Hepatocyte (in vitro differentiated cells): ENCODE data around the gene SLC6A12. TPM values are rescaled to one million over a fixed set of nuclear protein-coding genes. Genes with fewer than 3 reads are reported as not detected.
"Not testable (repeated sequence)": the region's sequence is repeated elsewhere in the genome, so short reads cannot be mapped to it uniquely, and the experiment has no call there.

Source experiments
- DNase-seq: peaks from one replicate; pipeline ENCODE4 v3.0.0-alpha.2; 2016; ENCODE audit warnings: low spot score
- H2AFZ ChIP-seq: fragments of 200-600 bp; sonication (generic); 2 replicates; pipeline ENCODE4 v1.6.0; 2016; ENCODE audit warnings: antibody characterized with exemption, mild to moderate bottlenecking
- H3K27ac ChIP-seq: fragments of 200-600 bp; sonication (generic); 2 replicates; pipeline ENCODE4 v1.5.1; 2016; ENCODE audit warnings: mild to moderate bottlenecking
- H3K27me3 ChIP-seq: fragments of 200-600 bp; sonication (generic); 2 replicates; pipeline ENCODE4 v1.6.1; 2016
- H3K36me3 ChIP-seq: fragments of 200-600 bp; sonication (generic); replicated peaks from 2 replicates; pipeline ENCODE4 v1.5.1; 2016; ENCODE audit warnings: low read depth; ENCODE audit not compliant: insufficient read depth
- H3K4me1 ChIP-seq: fragments of 200-600 bp; sonication (generic); 2 replicates; pipeline ENCODE4 v1.5.1; 2016; ENCODE audit warnings: mild to moderate bottlenecking, moderate library complexity; ENCODE audit not compliant: insufficient read depth
- H3K4me2 ChIP-seq: fragments of 200-600 bp; sonication (generic); 2 replicates; pipeline ENCODE4 v1.6.0; 2016
- H3K4me3 ChIP-seq: fragments of 200-600 bp; sonication (generic); 2 replicates; pipeline ENCODE4 v1.5.1; 2016; ENCODE audit warnings: mild to moderate bottlenecking
- H3K79me2 ChIP-seq: fragments of 200-600 bp; sonication (generic); 2 replicates; pipeline ENCODE4 v1.6.0; 2017; ENCODE audit warnings: mild to moderate bottlenecking
- H3K9me2 ChIP-seq: fragments of 200-600 bp; sonication (generic); replicated peaks from 2 replicates; pipeline ENCODE4 v1.6.0; 2017; ENCODE audit warnings: mild to moderate bottlenecking; ENCODE audit not compliant: insufficient read depth
- H3K9me3 ChIP-seq: fragments of 200-600 bp; sonication (generic); 2 replicates; pipeline ENCODE4 v1.5.1; 2016; ENCODE audit warnings: low read depth, mild to moderate bottlenecking
- H4K20me1 ChIP-seq: fragments of 200-600 bp; sonication (generic); 2 replicates; pipeline ENCODE4 v1.6.0; 2016; ENCODE audit warnings: mild to moderate bottlenecking; ENCODE audit not compliant: insufficient read depth, poor library complexity, severe bottlenecking
- EZH2 ChIP-seq: fragments of 200-600 bp; sonication (generic); IDR thresholded peaks from 2 replicates; pipeline ENCODE4 v1.6.1; 2016; ENCODE audit warnings: antibody characterized with exemption, mild to moderate bottlenecking, borderline replicate concordance
- EZH2phosphoT487 ChIP-seq: fragments of 200-600 bp; sonication (generic); IDR thresholded peaks from one replicate; pipeline ENCODE4 v1.6.1; 2018; ENCODE audit warnings: antibody characterized with exemption, mild to moderate bottlenecking, low read depth, moderate library complexity; ENCODE audit not compliant: unreplicated experiment, severe bottlenecking
- WGBS: methylation state at CpG from one replicate; pipeline ENCODE4 v1.1.6; 2016; ENCODE audit warnings: low lambda C conversion rate; ENCODE audit errors: missing lambda C conversion rate; 5-methylcytosine and 5-hydroxymethylcytosine counted together
- polyA plus RNA-seq: library from polyadenylated mRNA; unstranded; fragments of >200 nt; fragmentation: Nextera tagmentation; extraction: Ambion mirVana; gene quantifications from 2 replicates; pipeline ENCODE4 v1.2.1, GENCODE V29; 2016
- total RNA-seq: library from RNA; depleted of rRNA; stranded (reverse); fragments of >200 nt; gene quantifications from 2 replicates; pipeline ENCODE4 v1.2.3, GENCODE V29; 2014
- TF ChIP-seq, protein P1 (sequence below): fragments of 200-600 bp; sonication (generic); IDR thresholded peaks from 2 replicates; pipeline ENCODE4 v1.5.1; 2016; ENCODE audit warnings: antibody characterized with exemption, mild to moderate bottlenecking; ENCODE audit not compliant: poor library complexity

Gene SLC6A12
- total and polyA plus RNA-seq, 2 experiments from 2014 or later: 6.1 to 7.9 TPM

DNA sequence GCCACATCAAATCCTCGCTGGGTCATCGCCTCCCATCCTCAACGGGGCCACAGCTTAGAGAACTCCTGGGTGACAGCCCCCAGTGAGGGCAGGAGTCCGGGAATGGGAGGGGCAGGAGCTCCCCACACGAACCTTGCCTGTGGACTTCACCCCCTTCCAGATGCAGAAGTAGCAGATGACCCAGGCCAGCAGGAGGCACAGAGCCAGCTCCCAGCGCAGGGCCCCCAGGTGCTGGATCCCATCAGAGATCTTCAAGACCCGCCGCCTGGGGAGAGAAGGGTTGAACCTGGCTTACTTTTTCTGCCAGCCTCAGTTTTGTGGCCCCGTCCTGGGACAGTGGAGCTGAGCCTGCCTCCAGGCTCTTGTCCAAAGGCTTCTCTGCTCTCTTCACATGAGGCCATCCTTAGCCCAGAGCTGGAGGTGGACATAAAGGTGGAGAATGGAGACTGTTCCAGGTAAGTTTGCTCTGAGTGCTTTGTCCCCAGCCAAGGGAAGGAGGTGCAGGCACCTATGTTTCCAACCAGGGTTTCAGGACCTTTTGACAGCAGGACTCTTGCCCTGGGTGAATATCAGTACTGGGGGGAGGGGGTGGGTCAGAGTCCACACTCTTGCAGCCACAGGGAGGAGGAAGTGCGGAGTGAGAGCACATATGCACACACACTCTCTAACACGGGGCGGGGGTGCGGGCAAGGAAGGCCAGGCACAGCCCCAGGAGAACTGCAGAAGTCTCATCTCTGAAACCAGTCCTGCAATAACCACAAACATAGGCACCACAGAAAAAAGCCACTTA is 23.3 kb upstream of the SLC6A12 start:
- Histone ChIP-seq H3K4me2 (no peak overlapping the region), H3K9me3 (no peaks in the 10 kb centered on the region), H4K20me1 (no peaks in the 10 kb centered on the region), H3K27me3 (no peaks in the 10 kb centered on the region), H3K79me2 (no peaks in the 10 kb centered on the region), H2AFZ (no peak overlapping the region), H3K9me2 (no peaks in the 10 kb centered on the region), H3K4me1 (no peaks in the 10 kb centered on the region), H3K4me3 (no peak overlapping the region), H3K36me3 (no peaks in the 10 kb centered on the region), H3K27ac (peak overlapping the region; percentile 48)
- peak; percentile 51 for DNase-seq
- 81% methylated on average over 13 of the region's 13 CpGs for WGBS
- TF ChIP-seq, protein P1, sequence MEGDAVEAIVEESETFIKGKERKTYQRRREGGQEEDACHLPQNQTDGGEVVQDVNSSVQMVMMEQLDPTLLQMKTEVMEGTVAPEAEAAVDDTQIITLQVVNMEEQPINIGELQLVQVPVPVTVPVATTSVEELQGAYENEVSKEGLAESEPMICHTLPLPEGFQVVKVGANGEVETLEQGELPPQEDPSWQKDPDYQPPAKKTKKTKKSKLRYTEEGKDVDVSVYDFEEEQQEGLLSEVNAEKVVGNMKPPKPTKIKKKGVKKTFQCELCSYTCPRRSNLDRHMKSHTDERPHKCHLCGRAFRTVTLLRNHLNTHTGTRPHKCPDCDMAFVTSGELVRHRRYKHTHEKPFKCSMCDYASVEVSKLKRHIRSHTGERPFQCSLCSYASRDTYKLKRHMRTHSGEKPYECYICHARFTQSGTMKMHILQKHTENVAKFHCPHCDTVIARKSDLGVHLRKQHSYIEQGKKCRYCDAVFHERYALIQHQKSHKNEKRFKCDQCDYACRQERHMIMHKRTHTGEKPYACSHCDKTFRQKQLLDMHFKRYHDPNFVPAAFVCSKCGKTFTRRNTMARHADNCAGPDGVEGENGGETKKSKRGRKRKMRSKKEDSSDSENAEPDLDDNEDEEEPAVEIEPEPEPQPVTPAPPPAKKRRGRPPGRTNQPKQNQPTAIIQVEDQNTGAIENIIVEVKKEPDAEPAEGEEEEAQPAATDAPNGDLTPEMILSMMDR: no peak
- TF ChIP-seq EZH2 (no peak), EZH2phosphoT487 (no peak)

DNA sequence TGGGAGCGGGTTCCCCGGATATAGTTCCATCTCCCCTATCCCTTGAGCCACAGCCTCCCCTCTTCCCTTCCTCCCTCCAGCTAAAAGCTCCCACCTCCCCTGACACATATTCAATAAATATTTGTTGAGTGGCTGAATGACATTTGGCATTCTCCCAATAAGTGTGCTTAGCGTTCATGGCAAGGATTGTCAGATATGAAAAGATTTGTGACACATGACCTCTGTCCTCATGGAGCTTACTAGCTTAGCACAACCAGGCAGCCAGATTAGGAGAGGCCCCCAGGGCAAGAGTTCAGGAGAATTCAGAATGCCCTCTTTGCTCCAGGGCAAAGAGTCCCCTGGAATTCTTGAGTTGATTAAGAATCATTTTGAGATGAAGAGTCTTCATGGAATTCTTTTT is 22.5 kb upstream of the SLC6A12 start:
- Histone ChIP-seq H3K9me2 (no peaks in the 10 kb centered on the region), H2AFZ (no peak overlapping the region), H3K79me2 (no peaks in the 10 kb centered on the region), H3K4me2 (no peak overlapping the region), H3K36me3 (no peaks in the 10 kb centered on the region), H3K27me3 (no peaks in the 10 kb centered on the region), H4K20me1 (no peaks in the 10 kb centered on the region), H3K4me3 (no peak overlapping the region), H3K4me1 (no peaks in the 10 kb centered on the region), H3K27ac (no peak overlapping the region), H3K9me3 (no peaks in the 10 kb centered on the region)
- no peak for DNase-seq
- no peak for TF ChIP-seq EZH2phosphoT487
- no peak for TF ChIP-seq EZH2
- 91% methylated on average over 3 of the region's 3 CpGs for WGBS

DNA sequence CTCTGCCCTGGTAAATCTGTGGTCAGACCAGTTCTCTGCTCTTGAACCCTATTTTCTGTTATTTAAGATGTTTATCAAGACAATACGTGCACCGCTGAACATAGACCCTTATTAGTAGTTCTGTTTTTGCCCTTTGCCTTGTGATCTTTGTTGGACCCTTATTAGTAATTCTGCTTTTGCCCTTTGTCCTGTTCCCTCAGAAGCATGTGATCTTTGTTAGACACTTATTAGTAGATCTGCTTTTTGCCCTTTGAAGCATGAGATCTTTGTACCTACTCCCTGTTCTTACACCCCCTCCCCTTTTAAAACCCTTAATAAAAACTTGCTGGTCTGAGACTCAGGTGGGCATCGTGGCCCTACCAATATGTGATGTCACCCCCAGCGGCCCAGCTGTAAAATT is 22.0 kb upstream of the SLC6A12 start:
- not testable (repeated sequence) for DNase-seq, H3K9me2 ChIP-seq, H3K27me3 ChIP-seq, H3K79me2 ChIP-seq, H3K36me3 ChIP-seq, H2AFZ ChIP-seq, H4K20me1 ChIP-seq, H3K4me2 ChIP-seq, H3K27ac ChIP-seq, H3K4me1 ChIP-seq, H3K9me3 ChIP-seq, H3K4me3 ChIP-seq
- 92% methylated on average over 4 of the region's 4 CpGs for WGBS

DNA sequence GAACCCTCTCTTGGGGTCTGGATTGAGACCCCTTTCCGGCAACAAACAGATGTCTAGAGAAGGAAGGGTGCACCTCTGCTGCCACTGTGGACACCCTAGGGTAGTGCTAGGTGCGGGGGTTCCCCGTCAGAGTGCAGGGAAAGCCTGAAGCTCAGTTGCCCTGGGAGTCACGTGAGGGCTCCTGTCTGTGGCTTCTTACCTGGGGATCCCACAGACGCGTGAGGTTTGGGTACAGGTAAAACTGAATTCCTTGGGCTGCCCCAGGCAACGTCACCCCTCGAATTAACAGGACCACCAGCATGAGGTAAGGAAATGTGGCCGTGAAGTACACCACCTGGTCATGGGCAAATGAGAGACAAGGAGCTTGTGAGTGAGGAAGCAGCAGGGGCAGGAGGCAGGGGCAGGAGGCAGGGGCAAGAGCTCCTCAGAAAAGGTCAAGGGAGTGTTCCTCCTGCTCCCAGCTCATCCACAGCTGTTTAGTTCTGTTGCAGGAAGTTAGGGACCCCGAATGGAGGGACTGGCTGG is 21.0 kb upstream of the SLC6A12 start:
- Histone ChIP-seq H3K27ac (no peak overlapping the region), H2AFZ (no peak overlapping the region), H3K9me2 (no peaks in the 10 kb centered on the region), H3K4me2 (no peak overlapping the region), H3K27me3 (no peaks in the 10 kb centered on the region), H4K20me1 (no peaks in the 10 kb centered on the region), H3K79me2 (no peaks in the 10 kb centered on the region), H3K36me3 (no peaks in the 10 kb centered on the region), H3K4me1 (no peaks in the 10 kb centered on the region), H3K9me3 (no peaks in the 10 kb centered on the region), H3K4me3 (no peak overlapping the region)
- no peak for DNase-seq
- 95% methylated on average over 10 of the region's 10 CpGs for WGBS
- TF ChIP-seq EZH2 (no peak), EZH2phosphoT487 (no peak)
- TF ChIP-seq, protein P1: no peak
